HEK293 (cell line): ENCODE measurements around the gene SCAMP5.

Experiments used
- CTCF ChIA-PET: fragments of 350-600 bp; formaldehyde crosslinking; extraction: SDS; loops from one replicate; lab custom pipeline; 2021; ENCODE audit warnings: antibody characterized with exemption; lab: Yijun Ruan, JAX
- POLR2A ChIA-PET: fragments of 300-600 bp; formaldehyde crosslinking; extraction: SDS; loops from one replicate; lab custom pipeline; 2020; ENCODE audit warnings: antibody characterized with exemption, inconsistent platforms; lab: Yijun Ruan, JAX
- H3K27ac ChIP-seq: fragments of 200-500 bp; sonication (Bioruptor generic); 2 replicates; pipeline ENCODE4 v1.5.1; 2014; ENCODE audit warnings: low read depth, low read length, control low read depth, inconsistent platforms; ENCODE audit errors: extremely low read depth
- H3K36me3 ChIP-seq, 2 experiments: fragments of 200-500 bp in 1 of 2; sonication (Bioruptor generic) in 1 of 2; 1 replicate in 1 of 2; 2 replicates in 1 of 2; pipeline ENCODE4 v1.5.1; 2014 to 2017; ENCODE audit warnings: inconsistent platforms in 2 of 2, low read length in 2 of 2; ENCODE audit not compliant: control insufficient read depth in 2 of 2, insufficient read depth in 1 of 2
- H3K4me1 ChIP-seq: fragments of 200-500 bp; sonication (Bioruptor generic); 2 replicates; pipeline ENCODE4 v1.5.1; 2014; ENCODE audit warnings: mild to moderate bottlenecking, low read length, inconsistent platforms; ENCODE audit not compliant: control insufficient read depth, insufficient read depth
- H3K4me3 ChIP-seq: 2 replicates; pipeline ENCODE4 v1.5.1; 2011; ENCODE audit warnings: low read depth, mild to moderate bottlenecking, control low read depth, low read length, moderate library complexity
- H3K9me3 ChIP-seq: fragments of 200-500 bp; sonication (Bioruptor generic); 2 replicates; pipeline ENCODE4 v1.5.1; 2014; ENCODE audit warnings: low read depth, low read length, inconsistent platforms; ENCODE audit not compliant: control insufficient read depth, insufficient read depth
- BCL11B ChIP-seq: fragments of 450-650 bp; formaldehyde crosslinking; IDR thresholded peaks from 2 replicates; pipeline ENCODE4 v1.5.1; 2016; ENCODE audit warnings: low read depth, missing biosample characterization, missing genetic modification characterization
- KLF7 ChIP-seq: fragments of 450-650 bp; formaldehyde crosslinking; IDR thresholded peaks from 2 replicates; pipeline ENCODE4 v1.5.1; 2016; ENCODE audit warnings: missing biosample characterization, missing genetic modification characterization, borderline replicate concordance
- PRDM1 ChIP-seq: fragments of 450-650 bp; formaldehyde crosslinking; IDR thresholded peaks from 2 replicates; pipeline ENCODE4; 2016; ENCODE audit warnings: missing biosample characterization, missing genetic modification characterization
- WT1 ChIP-seq: fragments of 450-650 bp; formaldehyde crosslinking; IDR thresholded peaks from 2 replicates; pipeline ENCODE4 v1.5.1; 2016; ENCODE audit warnings: missing biosample characterization, missing genetic modification characterization
- YY1 ChIP-seq: fragments of 450-650 bp; formaldehyde crosslinking; IDR thresholded peaks from 2 replicates; pipeline ENCODE4 v1.5.1; 2018; ENCODE audit warnings: missing biosample characterization, missing genetic modification characterization
- YY2 ChIP-seq: fragments of 450-650 bp; formaldehyde crosslinking; IDR thresholded peaks from 2 replicates; pipeline ENCODE4 v1.5.1; 2016; ENCODE audit warnings: missing biosample characterization, missing genetic modification characterization
- ZBTB17 ChIP-seq: fragments of 450-650 bp; formaldehyde crosslinking; IDR thresholded peaks from 2 replicates; pipeline ENCODE4 v1.5.1; 2016; ENCODE audit warnings: missing biosample characterization, missing genetic modification characterization
- ZBTB20 ChIP-seq: fragments of 450-650 bp; formaldehyde crosslinking; IDR thresholded peaks from 2 replicates; pipeline ENCODE4 v1.5.1; 2016; ENCODE audit warnings: missing biosample characterization, missing genetic modification characterization
- ZFP3 ChIP-seq: fragments of 450-650 bp; formaldehyde crosslinking; IDR thresholded peaks from 2 replicates; pipeline ENCODE4 v1.5.1; 2016; ENCODE audit warnings: low read depth, missing biosample characterization, missing genetic modification characterization
- ZNF112 ChIP-seq: fragments of 450-650 bp; formaldehyde crosslinking; IDR thresholded peaks from 2 replicates; pipeline ENCODE4 v1.5.0; 2017; ENCODE audit warnings: missing biosample characterization, missing genetic modification characterization
- ZNF146 ChIP-seq: fragments of 450-650 bp; formaldehyde crosslinking; IDR thresholded peaks from 2 replicates; pipeline ENCODE4 v1.5.1; 2016; ENCODE audit warnings: missing biosample characterization, missing genetic modification characterization
- ZNF148 ChIP-seq: fragments of 450-650 bp; formaldehyde crosslinking; IDR thresholded peaks from 2 replicates; pipeline ENCODE4 v1.5.0; 2017; ENCODE audit warnings: missing biosample characterization, missing genetic modification characterization, borderline replicate concordance
- ZNF202 ChIP-seq: fragments of 450-650 bp; formaldehyde crosslinking; IDR thresholded peaks from 2 replicates; pipeline ENCODE4 v1.5.1; 2016; ENCODE audit warnings: missing biosample characterization, missing genetic modification characterization, borderline replicate concordance
- ZNF274 ChIP-seq, 2 experiments: fragments of 200-500 bp in 1 of 2; fragments of 450-650 bp in 1 of 2; sonication (Bioruptor generic) in 1 of 2; formaldehyde crosslinking in 1 of 2; IDR thresholded peaks; 2 replicates each; pipeline versions ENCODE4 v1.5.1 to v1.6.1; 2014 to 2016; ENCODE audit warnings: borderline replicate concordance in 1 of 2, inconsistent platforms in 1 of 2, low read length in 1 of 2, missing biosample characterization in 1 of 2, missing genetic modification characterization in 1 of 2
- ZNF280D ChIP-seq: fragments of 450-650 bp; formaldehyde crosslinking; IDR thresholded peaks from 2 replicates; pipeline ENCODE4 v1.5.1; 2016; ENCODE audit warnings: missing biosample characterization, missing genetic modification characterization
- ZNF362 ChIP-seq: fragments of 450-650 bp; formaldehyde crosslinking; IDR thresholded peaks from 2 replicates; pipeline ENCODE4 v1.5.1; 2016; ENCODE audit warnings: missing biosample characterization, missing genetic modification characterization
- ZNF37A ChIP-seq: fragments of 450-650 bp; IDR thresholded peaks from 2 replicates; pipeline ENCODE4 v1.5.1; 2018; ENCODE audit warnings: missing biosample characterization, missing genetic modification characterization
- ZNF549 ChIP-seq: fragments of 450-650 bp; IDR thresholded peaks from 2 replicates; pipeline ENCODE4 v1.5.1; 2018; ENCODE audit warnings: missing biosample characterization, missing genetic modification characterization, mild to moderate bottlenecking, inconsistent platforms, moderate library complexity
- ZNF555 ChIP-seq: fragments of 450-650 bp; formaldehyde crosslinking; conservative IDR thresholded peaks from 2 replicates; pipeline ENCODE4 v1.5.1; 2017; ENCODE audit warnings: missing biosample characterization, mild to moderate bottlenecking, missing genetic modification characterization, inconsistent platforms
- ZNF623 ChIP-seq: fragments of 450-650 bp; formaldehyde crosslinking; IDR thresholded peaks from 2 replicates; pipeline ENCODE4 v1.5.1; 2016; ENCODE audit warnings: missing biosample characterization, missing genetic modification characterization
- ZNF654 ChIP-seq: fragments of 450-650 bp; formaldehyde crosslinking; IDR thresholded peaks from 2 replicates; pipeline ENCODE4 v1.5.1; 2016; ENCODE audit warnings: low read depth, missing biosample characterization, missing genetic modification characterization
- ZNF701 ChIP-seq: fragments of 450-650 bp; formaldehyde crosslinking; IDR thresholded peaks from 2 replicates; pipeline ENCODE4 v1.5.1; 2016; ENCODE audit warnings: missing biosample characterization, missing genetic modification characterization
- ZNF837 ChIP-seq: fragments of 450-650 bp; formaldehyde crosslinking; IDR thresholded peaks from 2 replicates; pipeline ENCODE4 v1.5.1; 2016; ENCODE audit warnings: missing biosample characterization, missing genetic modification characterization
- ZSCAN30 ChIP-seq: fragments of 450-650 bp; IDR thresholded peaks from 2 replicates; pipeline ENCODE4 v1.5.1; 2018; ENCODE audit warnings: missing biosample characterization, mild to moderate bottlenecking, missing genetic modification characterization, moderate library complexity
- TF ChIP-seq, protein P1 (sequence below): fragments of 450-650 bp; formaldehyde crosslinking; IDR thresholded peaks from 2 replicates; pipeline ENCODE4 v1.5.1; 2016; ENCODE audit warnings: missing biosample characterization, missing genetic modification characterization

Gene SCAMP5

DNA sequence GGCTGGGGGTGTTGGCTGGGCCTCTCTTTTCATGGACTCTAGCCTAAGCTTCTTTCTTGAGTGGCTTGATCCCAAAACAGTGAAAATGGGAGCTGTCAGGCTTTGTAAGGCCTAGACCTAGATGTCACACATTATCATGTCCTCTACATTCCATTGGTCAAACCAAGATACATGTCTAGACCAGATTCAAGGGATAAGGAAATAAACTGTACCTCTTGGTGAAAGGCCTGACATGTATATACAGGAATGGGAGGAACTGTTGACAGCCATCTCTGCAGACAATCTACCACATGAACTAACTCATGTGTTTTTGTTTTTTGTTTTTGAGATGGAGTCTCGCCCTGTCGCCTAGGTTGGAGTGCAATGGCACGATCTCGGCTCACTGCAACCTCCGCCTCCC, 27.7 kb upstream of the SCAMP5 start:
- Histone ChIP-seq H3K4me3 (no peak overlapping the region), H3K27ac (no peak overlapping the region), H3K36me3 (no peaks in the 10 kb centered on the region; a peak in 1 of 3 replicates)
- TF ChIP-seq WT1 (tag by site-specific recombination) (no peak), ZFP3 (no peak), ZNF701 (tag by site-specific recombination) (no peak), BCL11B (tag by site-specific recombination) (no peak), ZNF837 (tag by site-specific recombination) (no peak), ZNF202 (no peak), ZNF362 (tag by site-specific recombination) (no peak), ZNF112 (tag by site-specific recombination) (no peak), YY2 (tag by site-specific recombination) (no peak), ZSCAN30 (no peak), ZNF555 (tag by site-specific recombination) (no peak), ZNF274 (IDR thresholded peaks at IDR 0.05; ENCODE audit: low read length) (no peak), ZNF274 (tag by site-specific recombination; IDR thresholded peaks at IDR 0.05; ENCODE audit: borderline replicate concordance) (no peak), ZNF654 (tag by site-specific recombination) (no peak), ZBTB20 (no peak), KLF7 (tag by site-specific recombination) (no peak), ZNF549 (no peak), ZNF146 (no peak), PRDM1 (tag by site-specific recombination) (no peak), ZNF623 (tag by site-specific recombination) (no peak)
- TF ChIP-seq, protein P1, sequence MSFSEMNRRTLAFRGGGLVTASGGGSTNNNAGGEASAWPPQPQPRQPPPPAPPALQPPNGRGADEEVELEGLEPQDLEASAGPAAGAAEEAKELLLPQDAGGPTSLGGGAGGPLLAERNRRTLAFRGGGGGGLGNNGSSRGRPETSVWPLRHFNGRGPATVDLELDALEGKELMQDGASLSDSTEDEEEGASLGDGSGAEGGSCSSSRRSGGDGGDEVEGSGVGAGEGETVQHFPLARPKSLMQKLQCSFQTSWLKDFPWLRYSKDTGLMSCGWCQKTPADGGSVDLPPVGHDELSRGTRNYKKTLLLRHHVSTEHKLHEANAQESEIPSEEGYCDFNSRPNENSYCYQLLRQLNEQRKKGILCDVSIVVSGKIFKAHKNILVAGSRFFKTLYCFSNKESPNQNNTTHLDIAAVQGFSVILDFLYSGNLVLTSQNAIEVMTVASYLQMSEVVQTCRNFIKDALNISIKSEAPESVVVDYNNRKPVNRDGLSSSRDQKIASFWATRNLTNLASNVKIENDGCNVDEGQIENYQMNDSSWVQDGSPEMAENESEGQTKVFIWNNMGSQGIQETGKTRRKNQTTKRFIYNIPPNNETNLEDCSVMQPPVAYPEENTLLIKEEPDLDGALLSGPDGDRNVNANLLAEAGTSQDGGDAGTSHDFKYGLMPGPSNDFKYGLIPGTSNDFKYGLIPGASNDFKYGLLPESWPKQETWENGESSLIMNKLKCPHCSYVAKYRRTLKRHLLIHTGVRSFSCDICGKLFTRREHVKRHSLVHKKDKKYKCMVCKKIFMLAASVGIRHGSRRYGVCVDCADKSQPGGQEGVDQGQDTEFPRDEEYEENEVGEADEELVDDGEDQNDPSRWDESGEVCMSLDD (tag by site-specific recombination): no peak
- TF ChIP-seq, all 188 proteins: peak for 0
- ChIA-PET CTCF (interaction anchor here (0.7 to 1.2 kb wide), 2 partner anchors 333 to 337 kb away, joined by 4 to 5 read pairs; no protein-coding TSS in a partner anchor), POLR2A (no interaction called here)
- H3K9me3 ChIP-seq: no peaks in the 10 kb centered on the region
- no peaks in the 10 kb centered on the region for H3K4me1 ChIP-seq

- Histone ChIP-seq H3K9me3 (no peaks in the 10 kb centered on the region), H3K4me3 (no peak overlapping the region), H3K36me3 (no peaks in the 10 kb centered on the region), H3K4me1 (no peaks in the 10 kb centered on the region), H3K27ac (no peak overlapping the region)
- ChIA-PET POLR2A (interaction anchor here (1.5 kb wide), 1 partner anchor 19 kb away, joined by 5 read pairs; the partner anchor contains the start of gene RPP25), CTCF (interaction anchor here (0.7 to 1.2 kb wide), 4 partner anchors 12 to 1272 kb away, joined by 3 to 7 read pairs (median 3); no protein-coding TSS in a partner anchor)
- TF ChIP-seq ZNF37A (tag by site-specific recombination) (no peak), ZNF148 (no peak), ZNF362 (tag by site-specific recombination) (no peak), ZNF280D (no peak), ZBTB17 (tag by site-specific recombination) (no peak), YY1 (tag by site-specific recombination) (no peak), YY2 (tag by site-specific recombination) (no peak)
Observed at GRCh38 chr15:74976159-74976558, 19.2 kb upstream of the SCAMP5 start.
